ENCODE results near the gene ADAM17. TPM values are rescaled to one million over a fixed set of nuclear protein-coding genes. Genes with fewer than 3 reads are reported as not detected.

Gene ADAM17
- total and polyA plus RNA-seq, 7 experiments from 2014 or later, result 9.3 to 45.2 (median 24.6) TPM

DNA sequence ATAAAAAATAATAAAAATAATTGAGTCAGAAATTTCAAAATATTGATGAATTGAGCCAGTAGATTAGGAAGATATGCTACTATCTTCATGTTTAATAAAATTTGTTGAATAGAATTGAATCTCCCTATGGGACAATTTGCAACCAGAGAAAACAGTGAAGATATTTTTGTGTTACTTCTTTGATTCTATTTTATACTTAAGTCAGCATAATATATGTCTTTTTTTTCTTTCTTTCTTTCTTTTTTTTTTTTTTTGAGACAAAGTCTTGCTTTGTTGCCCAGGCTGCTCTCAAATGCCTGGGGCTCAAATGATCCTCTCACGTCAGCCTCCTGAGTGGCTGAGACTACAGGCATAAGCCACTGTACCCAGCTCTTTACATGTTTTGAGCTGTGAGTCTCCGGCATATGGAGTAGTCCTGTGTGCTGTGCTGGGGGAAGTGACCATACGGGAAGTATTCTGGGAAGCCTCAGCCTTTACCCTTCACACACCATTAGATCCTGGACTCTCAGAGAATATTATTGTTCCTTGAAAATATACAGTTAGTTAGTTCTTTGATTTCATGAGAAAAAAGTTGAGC lies 95.1 kb downstream of the ADAM17 start:
- ATAC-seq (no peak), DNase-seq (no peak)
- Histone ChIP-seq H3K36me3 (ENCODE audit: control insufficient read depth in 2 of 3, insufficient read depth in 3 of 3, low read length in 3 of 3) (peaks cover 0 to 41% (median 0%) of the 10 kb centered on the region in 3 experiments), H3K27ac (ENCODE audit: low read depth, low read length) (no peak overlapping the region), H3K27me3 (ENCODE audit: control insufficient read depth in 2 of 2, insufficient read depth in 2 of 2, low read length in 2 of 2) (no peaks in the 10 kb centered on the region), H3K4me1 (ENCODE audit: control insufficient read depth in 2 of 2, insufficient read depth in 2 of 2, low read length in 2 of 2) (no peaks in the 10 kb centered on the region), H3K4me3 (ENCODE audit: low read length) (no peak overlapping the region), H3K9me3 (ENCODE audit: control insufficient read depth in 2 of 3, low read length in 3 of 3) (no peaks in the 10 kb centered on the region)
- POLR2A ChIA-PET, result no interaction called here
- Mint-ChIP-seq H3K27ac (peak overlapping the region in 1 of 9 donors; percentile 70), H3K4me3 (no peak overlapping the region), H3K4me1 (peaks cover 0 to 12% (median 0%) of the 10 kb centered on the region in 7 donors), H3K9me3 (no peaks in the 10 kb centered on the region), H3K27me3 (no peaks in the 10 kb centered on the region), H3K36me3 (peaks cover under 1 to 35% (median 19%) of the 10 kb centered on the region in 5 donors)
- CTCF ChIA-PET, result no interaction called here
- intact Hi-C loops (cut with micrococcal nuclease), result no loop called here

DNA sequence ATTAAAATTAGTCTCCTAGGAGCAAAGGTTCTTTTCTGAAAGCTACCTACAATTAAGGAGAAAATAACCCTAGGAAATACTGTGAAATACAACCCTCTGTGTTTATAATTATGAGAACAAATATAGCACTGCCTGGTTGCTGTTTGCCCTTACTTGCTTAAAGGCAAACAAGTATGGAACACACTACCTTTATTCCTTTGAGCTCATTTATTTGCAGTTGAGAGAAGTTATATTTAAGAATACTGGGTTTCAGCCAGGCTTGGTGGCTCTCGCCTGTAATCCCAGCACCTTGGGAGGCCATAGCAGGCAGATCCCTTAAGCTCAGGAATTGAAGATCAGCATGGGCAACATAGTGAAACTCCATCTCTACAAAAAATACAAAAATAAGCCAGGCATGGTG lies 104.4 kb downstream of the ADAM17 start:
- no peak for ATAC-seq
- ChIA-PET CTCF (no interaction called here), POLR2A (interaction anchor here (0.6 kb wide), 1 partner anchor 1681 kb away, joined by 3 read pairs; a partner anchor contains a TSS)
- intact Hi-C loops (cut with micrococcal nuclease), result no loop called here
- H3K9me3 Mint-ChIP-seq, result no peaks in the 10 kb centered on the region
- H3K4me3 ChIP-seq (ENCODE audit: low read length), result no peak overlapping the region
- H3K27ac Mint-ChIP-seq, result no peak overlapping the region
- no peak for DNase-seq
- peaks cover 0 to 45% (median 21%) of the 10 kb centered on the region in 5 donors for H3K36me3 Mint-ChIP-seq
- H3K27me3 Mint-ChIP-seq, result no peaks in the 10 kb centered on the region
- no peaks in the 10 kb centered on the region for H3K9me3 ChIP-seq (ENCODE audit: control insufficient read depth in 2 of 3, low read length in 3 of 3)
- no peak overlapping the region for H3K4me3 Mint-ChIP-seq
- peaks cover 0 to 39% (median 11%) of the 10 kb centered on the region in 3 experiments for H3K36me3 ChIP-seq (ENCODE audit: control insufficient read depth in 2 of 3, insufficient read depth in 3 of 3, low read length in 3 of 3)
- H3K4me1 ChIP-seq (ENCODE audit: control insufficient read depth in 2 of 2, insufficient read depth in 2 of 2, low read length in 2 of 2), result no peaks in the 10 kb centered on the region
- H3K4me1 Mint-ChIP-seq, result no peaks in the 10 kb centered on the region
- H3K27me3 ChIP-seq (ENCODE audit: control insufficient read depth in 2 of 2, insufficient read depth in 2 of 2, low read length in 2 of 2), result no peaks in the 10 kb centered on the region
- H3K27ac ChIP-seq (ENCODE audit: low read depth, low read length), result no peak overlapping the region

DNA sequence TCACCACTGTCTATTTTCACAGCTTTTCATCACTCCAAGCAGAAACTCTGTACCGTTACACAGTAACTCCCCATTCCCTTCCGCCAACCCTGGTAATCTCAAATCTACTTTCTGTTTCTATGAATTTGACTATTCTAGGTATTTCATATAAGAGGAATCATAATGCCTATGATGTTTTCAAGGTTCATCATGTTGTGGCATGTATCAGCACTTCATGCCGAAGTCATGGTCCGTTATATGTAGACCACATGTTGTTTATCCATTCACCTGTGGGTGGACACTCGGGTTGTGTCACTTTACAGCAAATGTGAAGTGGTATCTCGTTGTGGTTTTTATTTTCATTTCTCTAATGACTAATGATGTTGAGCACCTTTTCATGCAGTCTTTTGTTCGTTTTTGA lies 110.5 kb downstream of the ADAM17 start:
- ATAC-seq, result no peak
- H3K4me3 ChIP-seq (ENCODE audit: low read length), result no peak overlapping the region
- H3K4me1 ChIP-seq (ENCODE audit: control insufficient read depth in 2 of 2, insufficient read depth in 2 of 2, low read length in 2 of 2), result no peaks in the 10 kb centered on the region
- intact Hi-C loops (cut with micrococcal nuclease), result no loop called here
- no peaks in the 10 kb centered on the region for H3K9me3 ChIP-seq (ENCODE audit: control insufficient read depth in 2 of 3, low read length in 3 of 3)
- no peaks in the 10 kb centered on the region for H3K27me3 ChIP-seq (ENCODE audit: control insufficient read depth in 2 of 2, insufficient read depth in 2 of 2, low read length in 2 of 2)
- ChIA-PET POLR2A (no interaction called here), CTCF (no interaction called here)
- H3K27ac Mint-ChIP-seq, result peak overlapping the region in 1 of 9 donors; percentile 43
- H3K9me3 Mint-ChIP-seq, result no peaks in the 10 kb centered on the region
- peaks cover 0 to 8% (median 0%) of the 10 kb centered on the region in 7 donors for H3K4me1 Mint-ChIP-seq
- DNase-seq, result no peak
- peaks cover 22 to 46% (median 36%) of the 10 kb centered on the region in 5 donors for H3K36me3 Mint-ChIP-seq
- H3K27me3 Mint-ChIP-seq, result no peaks in the 10 kb centered on the region
- H3K27ac ChIP-seq (ENCODE audit: low read depth, low read length), result no peak overlapping the region
- peaks cover 0 to 58% (median 6%) of the 10 kb centered on the region in 3 experiments for H3K36me3 ChIP-seq (ENCODE audit: control insufficient read depth in 2 of 3, insufficient read depth in 3 of 3, low read length in 3 of 3)
- H3K4me3 Mint-ChIP-seq, result no peak overlapping the region

DNA sequence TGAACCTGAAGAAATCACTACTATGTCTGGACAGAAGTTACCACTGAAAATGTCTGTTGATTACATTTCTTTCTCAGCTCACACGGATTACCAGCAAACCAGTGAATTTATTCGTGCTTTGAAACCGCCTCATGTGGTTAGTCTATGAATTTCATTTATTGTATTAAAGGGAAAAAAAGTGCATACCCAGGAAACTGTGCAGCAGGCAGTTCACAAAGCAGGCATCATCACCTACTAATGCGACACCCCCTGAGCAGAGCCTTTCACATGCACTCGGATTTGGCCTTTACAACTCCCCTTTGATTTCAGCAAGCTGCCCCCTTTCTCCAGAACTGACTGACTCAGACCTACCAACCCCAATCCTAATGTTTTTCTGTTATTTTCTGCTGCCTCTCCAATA lies 112.1 kb downstream of the ADAM17 start:
- ChIA-PET POLR2A (no interaction called here), CTCF (no interaction called here)
- Histone ChIP-seq H3K27ac (ENCODE audit: low read depth, low read length) (no peak overlapping the region), H3K36me3 (ENCODE audit: control insufficient read depth in 2 of 3, insufficient read depth in 3 of 3, low read length in 3 of 3) (peaks cover 0 to 58% (median 9%) of the 10 kb centered on the region in 3 experiments), H3K27me3 (ENCODE audit: control insufficient read depth in 2 of 2, insufficient read depth in 2 of 2, low read length in 2 of 2) (no peaks in the 10 kb centered on the region), H3K4me3 (ENCODE audit: low read length) (no peak overlapping the region), H3K9me3 (ENCODE audit: control insufficient read depth in 2 of 3, low read length in 3 of 3) (no peaks in the 10 kb centered on the region), H3K4me1 (ENCODE audit: control insufficient read depth in 2 of 2, insufficient read depth in 2 of 2, low read length in 2 of 2) (no peaks in the 10 kb centered on the region)
- DNase-seq, result no peak
- Mint-ChIP-seq H3K9me3 (no peaks in the 10 kb centered on the region), H3K36me3 (peaks cover 17 to 46% (median 40%) of the 10 kb centered on the region in 5 donors), H3K4me3 (no peak overlapping the region), H3K27me3 (no peaks in the 10 kb centered on the region), H3K4me1 (peaks cover 0 to 8% (median 0%) of the 10 kb centered on the region in 7 donors), H3K27ac (peak overlapping the region in 1 of 9 donors; percentile 76)
- intact Hi-C loops (cut with micrococcal nuclease), result no loop called here
- no peak for ATAC-seq

DNA sequence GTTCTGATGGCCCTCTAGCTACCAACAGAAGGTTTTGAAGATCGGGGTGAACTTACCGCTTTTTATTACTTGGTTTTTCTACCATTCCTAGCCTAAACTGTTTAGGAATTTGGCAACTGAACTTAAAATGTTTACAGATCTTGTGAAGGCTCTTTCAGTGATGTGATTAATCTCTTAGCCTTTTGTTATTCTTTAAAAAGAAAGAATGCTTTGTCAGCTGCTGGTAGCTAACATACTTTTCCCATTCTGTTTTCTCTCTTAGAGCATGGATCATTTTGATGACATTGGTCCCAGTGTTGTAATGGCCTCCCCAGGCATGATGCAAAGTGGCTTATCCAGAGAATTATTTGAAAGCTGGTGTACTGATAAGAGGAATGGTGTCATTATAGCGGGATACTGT lies 114.1 kb downstream of the ADAM17 start:
- Mint-ChIP-seq H3K27me3 (no peaks in the 10 kb centered on the region), H3K27ac (no peak overlapping the region), H3K4me3 (no peak overlapping the region), H3K9me3 (no peaks in the 10 kb centered on the region), H3K4me1 (peaks cover 0 to 8% (median 0%) of the 10 kb centered on the region in 7 donors), H3K36me3 (peaks cover 22 to 57% (median 43%) of the 10 kb centered on the region in 5 donors)
- POLR2A ChIA-PET, result no interaction called here
- Histone ChIP-seq H3K4me3 (ENCODE audit: low read length) (no peak overlapping the region), H3K9me3 (ENCODE audit: control insufficient read depth in 2 of 3, low read length in 3 of 3) (no peaks in the 10 kb centered on the region), H3K27me3 (ENCODE audit: control insufficient read depth in 2 of 2, insufficient read depth in 2 of 2, low read length in 2 of 2) (no peaks in the 10 kb centered on the region), H3K36me3 (ENCODE audit: control insufficient read depth in 2 of 3, insufficient read depth in 3 of 3, low read length in 3 of 3) (peaks cover 0 to 61% (median 12%) of the 10 kb centered on the region in 3 experiments), H3K27ac (ENCODE audit: low read depth, low read length) (no peak overlapping the region), H3K4me1 (ENCODE audit: control insufficient read depth in 2 of 2, insufficient read depth in 2 of 2, low read length in 2 of 2) (no peaks in the 10 kb centered on the region)
- ATAC-seq (no peak), DNase-seq (no peak)
- intact Hi-C loops (cut with micrococcal nuclease), result no loop called here
- CTCF ChIA-PET, result interaction anchor here (1.3 kb wide), 1 partner anchor 12 kb away, joined by 3 read pairs; no protein-coding TSS in a partner anchor

DNA sequence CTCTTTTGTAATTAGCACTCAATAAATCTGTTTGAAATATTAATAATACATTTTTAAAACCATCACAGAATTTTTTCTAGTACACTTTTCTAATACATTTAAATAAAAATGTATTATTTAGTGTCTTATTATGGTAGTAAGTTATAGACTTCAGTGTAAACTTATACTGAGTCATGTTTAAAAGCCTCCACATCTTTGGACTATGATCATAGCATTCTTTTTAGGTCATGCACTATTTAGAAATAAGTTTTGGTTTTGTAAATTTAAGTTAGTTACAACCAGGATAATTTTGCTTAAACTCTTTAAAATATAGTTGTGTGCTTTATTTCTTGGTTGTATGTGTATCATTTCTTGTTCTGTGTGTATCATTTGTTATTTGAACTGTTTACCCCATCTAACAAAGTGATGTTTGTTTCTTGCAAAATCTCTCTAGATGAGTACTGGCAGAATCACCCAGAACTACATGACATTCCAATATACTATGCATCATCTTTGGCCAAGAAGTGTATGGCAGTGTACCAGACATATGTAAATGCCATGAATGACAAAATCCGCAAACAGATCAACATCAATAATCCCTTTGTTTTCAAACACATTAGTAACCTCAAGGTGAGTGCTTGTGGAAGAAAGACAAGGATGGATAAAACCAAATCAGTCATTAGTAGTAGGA lies 115.4 kb downstream of the ADAM17 start:
- intact Hi-C loops (cut with micrococcal nuclease), result no loop called here
- DNase-seq, result no peak
- CTCF ChIA-PET, result no interaction called here
- Mint-ChIP-seq H3K4me3 (no peak overlapping the region), H3K36me3 (peaks cover 18 to 58% (median 44%) of the 10 kb centered on the region in 5 donors), H3K4me1 (peaks cover 0 to 4% (median 0%) of the 10 kb centered on the region in 7 donors), H3K27ac (no peak overlapping the region), H3K9me3 (no peaks in the 10 kb centered on the region), H3K27me3 (no peaks in the 10 kb centered on the region)
- Histone ChIP-seq H3K27ac (ENCODE audit: low read depth, low read length) (no peak overlapping the region), H3K27me3 (ENCODE audit: control insufficient read depth in 2 of 2, insufficient read depth in 2 of 2, low read length in 2 of 2) (no peaks in the 10 kb centered on the region), H3K4me1 (ENCODE audit: control insufficient read depth in 2 of 2, insufficient read depth in 2 of 2, low read length in 2 of 2) (no peaks in the 10 kb centered on the region), H3K9me3 (ENCODE audit: control insufficient read depth in 2 of 3, low read length in 3 of 3) (no peaks in the 10 kb centered on the region), H3K36me3 (ENCODE audit: control insufficient read depth in 2 of 3, insufficient read depth in 3 of 3, low read length in 3 of 3) (peaks cover 0 to 60% (median 12%) of the 10 kb centered on the region in 3 experiments), H3K4me3 (ENCODE audit: low read length) (no peak overlapping the region)
- no peak for ATAC-seq
- POLR2A ChIA-PET, result no interaction called here
